Transverse colon (tissue), 4 donors: Measurements from ENCODE around the gene ACKR4.

ENCODE experiments used
- CTCF ChIP-seq, 5 experiments: fragments of 200-600 bp in 3 of 5; fragments of 450-650 bp in 2 of 5; sonication (generic) in 3 of 5; IDR thresholded peaks; 1 replicate in 2 of 5; 2 replicates in 3 of 5; pipeline ENCODE4 v1.5.1; 2016 to 2017; ENCODE audit warnings: antibody characterized with exemption in 5 of 5, inconsistent platforms in 3 of 5, mild to moderate bottlenecking in 2 of 5, moderate library complexity in 1 of 5
- POLR2A ChIP-seq: fragments of 450-650 bp; IDR thresholded peaks from one replicate; pipeline ENCODE4 v1.6.1; 2016; ENCODE audit warnings: antibody characterized with exemption, mild to moderate bottlenecking, moderate library complexity
- POLR2AphosphoS5 ChIP-seq, 3 donors: sonication (generic); formaldehyde crosslinking; IDR thresholded peaks; one replicate each; pipeline ENCODE4 v1.6.1; 2016; ENCODE audit warnings: antibody characterized with exemption in 3 of 3

DNA sequence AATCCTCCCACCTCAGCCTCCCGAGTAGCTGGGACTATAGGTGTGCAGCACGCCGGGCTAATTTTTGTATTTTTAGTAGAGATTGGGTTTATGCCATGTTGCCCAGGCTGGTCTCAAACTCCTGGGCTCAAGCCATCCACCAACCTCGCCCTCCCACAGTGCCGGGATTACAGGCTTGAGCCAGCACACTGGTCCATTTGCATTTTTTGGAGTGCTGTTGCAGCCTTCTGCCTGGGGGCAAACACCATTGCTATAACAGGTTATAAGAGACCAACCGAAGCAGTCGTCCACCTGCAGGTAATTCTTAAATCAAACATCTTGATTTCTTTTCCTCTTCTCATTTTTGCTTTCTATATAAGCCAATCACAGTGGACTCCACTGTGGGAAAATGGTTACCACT, 27.7 kb downstream of the ACKR4 start:
- TF ChIP-seq CTCF (IDR thresholded peaks at IDR 0.05) (no peak), POLR2AphosphoS5 (IDR thresholded peaks at IDR 0.05) (no peak), POLR2A (no peak)
